AG04449 (cell line): ENCODE results near the gene SVIP.

Experiments
- CTCF ChIA-PET: fragments of 350-600 bp; formaldehyde crosslinking; extraction: SDS; loops from one replicate; lab custom pipeline; 2021; ENCODE audit warnings: antibody characterized with exemption; lab: Yijun Ruan, JAX
- POLR2A ChIA-PET: fragments of 400-600, 350-600 bp; formaldehyde crosslinking; extraction: SDS; loops from one replicate; lab custom pipeline; 2020; ENCODE audit warnings: antibody characterized with exemption, inconsistent platforms; lab: Yijun Ruan, JAX
- DNase-seq: peaks from one replicate; pipeline ENCODE4 v3.0.0-alpha.2; 2010; ENCODE audit warnings: low read depth, low spot score
- H3K4me3 ChIP-seq: 2 replicates; pipeline ENCODE4 v1.5.1; 2011; ENCODE audit warnings: low read depth, mild to moderate bottlenecking, control low read depth, low read length
- CTCF ChIP-seq: IDR thresholded peaks from one replicate; pipeline ENCODE4 v1.5.1; 2011; ENCODE audit warnings: mild to moderate bottlenecking, moderate library complexity, low read length, control low read depth, inconsistent platforms; ENCODE audit not compliant: insufficient read depth; ENCODE audit errors: missing control alignments

The SVIP gene

DNA sequence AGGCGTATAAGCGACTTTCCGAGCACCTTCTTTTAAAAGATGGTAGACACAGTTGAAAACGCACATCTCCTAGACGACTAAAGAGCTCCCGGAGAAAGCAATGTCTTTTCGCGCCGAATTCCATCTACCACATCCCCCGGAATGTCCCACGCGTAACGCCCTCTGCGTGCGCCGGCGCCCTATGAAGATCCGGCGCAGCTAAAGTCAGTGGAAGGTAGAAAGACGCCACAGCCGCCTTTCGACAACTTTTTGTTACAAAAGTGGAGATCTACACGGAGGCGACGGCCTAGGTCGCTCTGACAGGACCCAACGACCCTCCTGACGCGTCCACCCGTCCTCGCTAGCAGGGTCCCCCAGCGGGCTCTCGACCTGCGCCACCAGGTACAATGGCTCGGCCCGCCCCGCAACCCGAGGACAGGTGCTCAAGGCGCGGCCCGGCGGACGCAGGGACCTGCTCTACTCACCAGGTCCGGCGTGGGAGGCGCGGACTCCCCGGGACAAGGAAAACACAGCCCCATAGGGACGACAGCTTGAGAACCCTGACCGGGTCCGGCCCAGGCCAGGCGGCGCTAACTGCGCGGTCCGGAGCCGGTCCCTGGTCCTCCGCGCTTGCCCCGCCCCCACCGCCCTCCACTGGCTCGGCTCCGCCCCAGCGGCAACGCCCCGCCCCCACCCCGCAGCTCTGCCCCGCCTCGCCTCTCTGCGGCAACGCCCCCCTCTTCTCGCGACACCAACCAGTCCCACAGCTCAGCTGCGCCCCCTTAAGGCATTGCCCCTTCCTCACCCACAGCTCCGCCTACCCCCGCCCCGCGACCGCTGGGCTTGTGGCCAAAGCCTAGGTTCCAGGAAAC is at the start of gene SVIP:
Gene SVIP, minus strand, starts transcription at position 571 of the 851 bp plus-strand sequence. Its CDS starts 53 bp downstream, at position 518.
- DNase-seq = peak; percentile 26
- TF ChIP-seq CTCF = peak; percentile 88
- H3K4me3 ChIP-seq = peak within 1 kb of the TSS; percentile 82
- POLR2A ChIA-PET = interaction anchor here (0.7 to 1.1 kb wide), 2 partner anchors 31 to 37 kb away, joined by 3 to 4 read pairs; partner anchors contain the start of gene CCDC179
- CTCF ChIA-PET = interaction anchor here (1.0 to 1.9 kb wide), 6 partner anchors 8 to 46 kb away, joined by 3 to 7 read pairs (median 5); no protein-coding TSS in a partner anchor

- no peak overlapping the region for H3K4me3 ChIP-seq
- no peak for DNase-seq
- CTCF ChIA-PET = interaction anchor here (3.6 kb wide), 1 partner anchor 233 kb away, joined by 19 read pairs; no protein-coding TSS in a partner anchor
- POLR2A ChIA-PET = no interaction called here
- no peak for TF ChIP-seq CTCF
These were observed 49.0 kb upstream of the SVIP start for GRCh38 chr11:22878604-22879003.

DNA sequence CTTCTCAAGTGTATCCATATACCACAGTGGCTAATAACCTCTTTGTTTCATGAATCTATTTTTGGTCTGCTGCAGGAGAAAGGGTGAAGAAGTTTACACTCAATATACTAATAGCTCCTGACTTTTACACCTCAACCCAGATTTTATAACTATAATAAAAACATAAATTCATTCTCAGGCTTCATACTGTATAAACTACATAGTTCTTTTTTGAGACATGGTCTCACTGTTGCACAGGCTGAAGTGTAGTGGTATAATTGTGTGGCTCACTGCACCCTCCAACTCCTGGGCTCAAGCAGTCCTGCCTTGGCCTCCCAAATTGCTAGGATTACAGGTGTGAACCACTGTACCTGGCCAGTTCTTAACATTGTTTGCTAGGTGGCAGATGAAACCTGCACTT is 48.4 kb upstream of the SVIP start:
- TF ChIP-seq CTCF = no peak
- DNase-seq = no peak
- POLR2A ChIA-PET = no interaction called here
- H3K4me3 ChIP-seq = no peak overlapping the region
- CTCF ChIA-PET = interaction anchor here (3.6 kb wide), 1 partner anchor 234 kb away, joined by 19 read pairs; no protein-coding TSS in a partner anchor

DNA sequence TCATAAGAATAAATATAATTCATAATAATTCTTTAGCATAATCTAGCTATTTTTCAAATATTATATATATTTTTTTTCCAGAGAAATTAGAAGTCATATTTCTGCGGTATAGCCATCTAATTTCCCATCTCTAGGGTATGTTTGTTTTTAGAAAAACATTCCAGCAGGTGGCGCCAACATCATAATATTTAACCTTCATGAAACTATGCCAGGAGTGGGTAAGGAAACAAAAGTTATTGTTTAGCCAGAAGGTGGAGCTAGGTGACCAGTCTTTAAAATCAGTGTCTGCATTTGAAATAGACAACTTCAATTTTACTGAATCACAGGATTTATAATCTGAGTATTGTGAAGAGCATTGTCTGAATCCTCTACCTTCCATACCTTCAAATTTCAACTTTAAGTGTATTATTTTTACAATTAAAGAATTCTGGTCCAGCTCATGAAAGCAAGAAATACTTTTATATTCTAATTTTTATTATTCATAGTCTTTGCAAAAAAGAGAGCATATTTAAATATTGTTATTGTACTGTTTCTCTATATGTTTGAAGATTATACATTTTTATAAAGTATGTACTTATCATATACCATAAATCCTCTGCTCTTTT is 46.4 kb upstream of the SVIP start:
- POLR2A ChIA-PET = no interaction called here

DNA sequence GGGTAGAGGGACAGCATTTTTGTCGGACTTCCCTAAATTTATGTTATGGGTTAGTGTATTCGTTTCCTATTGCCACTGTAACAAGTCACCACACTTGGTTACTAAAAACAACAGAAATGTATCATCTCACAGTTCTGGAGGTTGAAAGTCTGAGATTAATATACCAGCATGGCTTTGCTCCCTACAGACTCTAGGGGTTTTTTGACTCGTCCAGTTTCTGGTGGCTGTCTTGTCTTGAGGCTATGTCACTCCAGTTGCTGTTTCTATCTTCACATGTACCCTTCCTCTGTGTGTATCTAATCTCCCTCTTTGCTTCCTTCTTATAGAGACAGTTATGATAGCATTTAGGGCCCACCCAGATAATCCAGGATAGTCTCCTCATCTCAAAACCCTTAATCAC is 39.7 kb upstream of the SVIP start:
- no peak for DNase-seq
- POLR2A ChIA-PET = no interaction called here
- no peak for TF ChIP-seq CTCF
- CTCF ChIA-PET = interaction anchor here (2.1 kb wide), 1 partner anchor 9 kb away, joined by 4 read pairs; the partner anchor contains the start of gene CCDC179
- H3K4me3 ChIP-seq = no peak overlapping the region

More for the DNA sequence above, 46.4 kb upstream of the SVIP start:
- no peak overlapping the region for H3K4me3 ChIP-seq
- CTCF ChIA-PET = interaction anchor here (0.7 to 3.6 kb wide), 15 partner anchors 9 to 1635 kb away, joined by 3 to 19 read pairs (median 5); partner anchors contain the start of genes CCDC179 and SVIP
- DNase-seq = peak; percentile 58
- peak; percentile 50 for TF ChIP-seq CTCF
